ENCODE data around the gene UTS2R. TPM values are rescaled to one million over a fixed set of nuclear protein-coding genes. Genes with fewer than 3 reads are reported as not detected.

UTS2R gene
- total and polyA plus RNA-seq, 7 donors = not detected

DNA sequence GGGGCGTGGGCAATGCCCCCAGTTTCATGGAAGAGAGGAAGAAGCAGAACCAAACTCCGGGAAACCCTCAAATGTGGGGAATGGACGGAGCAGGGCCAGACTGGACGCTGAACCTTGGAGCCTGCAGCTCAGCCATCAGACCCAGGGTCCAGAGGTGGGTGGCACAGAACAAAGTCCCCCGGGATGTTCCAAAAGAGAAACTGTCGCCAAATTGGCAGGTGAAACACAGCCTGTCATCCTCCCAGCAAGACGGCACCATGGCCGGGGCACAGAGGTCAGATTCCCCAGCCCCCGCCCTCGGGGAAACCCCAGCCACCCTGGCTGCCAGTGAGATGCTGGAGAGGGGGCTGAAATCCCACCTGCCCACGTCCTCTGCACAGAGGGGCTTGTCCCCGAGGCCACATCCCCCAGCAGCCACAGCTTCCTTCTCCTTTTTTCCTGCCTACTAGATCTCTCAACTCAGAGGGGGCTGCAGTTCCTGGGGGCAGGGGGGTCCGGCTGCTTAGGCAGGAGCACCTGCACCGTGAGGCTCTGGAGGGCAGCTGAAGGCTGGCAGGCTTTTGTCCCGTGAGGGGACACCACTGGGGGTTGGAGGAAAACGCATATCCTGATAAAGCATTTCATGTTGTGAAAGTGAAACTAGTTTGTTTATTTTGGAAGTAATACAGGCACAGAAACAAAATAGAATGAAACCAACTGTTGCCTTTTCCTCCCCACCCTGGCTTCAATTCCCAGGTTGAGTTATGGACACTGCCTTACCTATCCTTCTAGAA, 36.8 kb upstream of the UTS2R start:
- H3K27ac ChIP-seq = peak overlapping the region; percentile 72 to 83 (median 79)
- WGBS, 2 donors = 9 to 18% methylated on average over 16 of the region's 16 CpGs
- H3K27me3 ChIP-seq = no peaks in the 10 kb centered on the region
- no peak for TF ChIP-seq POLR2AphosphoS5 (IDR thresholded peaks at IDR 0.05)
- TF ChIP-seq, protein P1, sequence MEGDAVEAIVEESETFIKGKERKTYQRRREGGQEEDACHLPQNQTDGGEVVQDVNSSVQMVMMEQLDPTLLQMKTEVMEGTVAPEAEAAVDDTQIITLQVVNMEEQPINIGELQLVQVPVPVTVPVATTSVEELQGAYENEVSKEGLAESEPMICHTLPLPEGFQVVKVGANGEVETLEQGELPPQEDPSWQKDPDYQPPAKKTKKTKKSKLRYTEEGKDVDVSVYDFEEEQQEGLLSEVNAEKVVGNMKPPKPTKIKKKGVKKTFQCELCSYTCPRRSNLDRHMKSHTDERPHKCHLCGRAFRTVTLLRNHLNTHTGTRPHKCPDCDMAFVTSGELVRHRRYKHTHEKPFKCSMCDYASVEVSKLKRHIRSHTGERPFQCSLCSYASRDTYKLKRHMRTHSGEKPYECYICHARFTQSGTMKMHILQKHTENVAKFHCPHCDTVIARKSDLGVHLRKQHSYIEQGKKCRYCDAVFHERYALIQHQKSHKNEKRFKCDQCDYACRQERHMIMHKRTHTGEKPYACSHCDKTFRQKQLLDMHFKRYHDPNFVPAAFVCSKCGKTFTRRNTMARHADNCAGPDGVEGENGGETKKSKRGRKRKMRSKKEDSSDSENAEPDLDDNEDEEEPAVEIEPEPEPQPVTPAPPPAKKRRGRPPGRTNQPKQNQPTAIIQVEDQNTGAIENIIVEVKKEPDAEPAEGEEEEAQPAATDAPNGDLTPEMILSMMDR (IDR thresholded peaks at IDR 0.05) = no peak
- no peak for TF ChIP-seq EP300 (IDR thresholded peaks at IDR 0.05)
- TF ChIP-seq POLR2A (IDR thresholded peaks at IDR 0.05) = no peak
- H3K4me3 ChIP-seq = peak overlapping the region; percentile 19 to 79 (median 60)
- intact Hi-C loops (cut with DNase I) = loop anchor here (5.0 to 10.0 kb wide), 2 partner anchors 38 to 260 kb away; no protein-coding TSS in a partner anchor
- H3K4me1 ChIP-seq = peaks cover 0 to 70% (median 63%) of the 10 kb centered on the region in 4 donors
- no peaks in the 10 kb centered on the region for H3K36me3 ChIP-seq
- H3K9me3 ChIP-seq = no peaks in the 10 kb centered on the region
- DNase-seq = no peak

DNA sequence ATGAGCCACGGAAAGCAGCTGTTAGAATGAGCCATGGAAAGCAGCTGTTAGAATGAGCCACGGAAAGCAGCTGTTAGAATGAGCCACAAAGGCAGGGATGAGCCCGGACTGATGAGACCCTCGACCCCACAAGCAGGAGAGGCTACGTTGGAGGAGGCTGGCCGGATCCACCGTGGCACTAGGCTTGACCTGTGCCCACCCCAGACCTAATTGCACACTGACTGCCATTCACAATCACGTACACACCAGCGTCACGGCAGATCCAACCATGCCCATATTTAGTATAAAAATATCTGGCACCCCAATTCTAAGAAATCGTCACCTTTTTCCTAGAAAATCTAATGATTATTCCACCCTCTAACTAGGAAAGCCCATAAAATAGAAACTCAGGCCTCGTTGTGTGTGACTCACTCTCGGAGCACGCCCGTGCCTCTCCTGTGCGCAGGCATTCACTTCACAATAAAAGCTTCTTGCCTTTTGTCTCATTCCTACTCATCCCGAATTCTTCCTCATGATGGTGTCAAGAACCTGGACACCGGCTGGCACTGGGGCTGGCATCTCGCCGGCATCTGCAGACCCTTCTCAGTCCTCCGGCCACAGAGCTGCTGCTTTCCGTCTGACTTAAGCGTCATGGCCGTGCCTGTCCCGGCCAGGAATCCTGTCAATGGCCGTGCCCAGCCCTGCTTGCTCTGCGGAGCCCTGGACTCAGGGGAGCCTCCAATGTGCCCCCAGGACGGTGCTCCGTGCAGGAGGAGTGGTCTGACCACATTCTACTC, 32.5 kb upstream of the UTS2R start:
- TF ChIP-seq POLR2A (IDR thresholded peaks at IDR 0.05) (no peak), POLR2AphosphoS5 (IDR thresholded peaks at IDR 0.05) (peak in 3 of 4 donors; percentile 10 to 66 (median 24)), EP300 (IDR thresholded peaks at IDR 0.05) (no peak)
- TF ChIP-seq, protein P1 (IDR thresholded peaks at IDR 0.05) = no peak
- DNase-seq = peak; percentile 85
- H3K4me3 ChIP-seq = peak overlapping the region; percentile 22 to 52 (median 42)
- intact Hi-C loops (cut with DNase I) = loop anchor here (10.0 kb wide), 1 partner anchor 256 kb away; no protein-coding TSS in a partner anchor
- H3K9me3 ChIP-seq = no peaks in the 10 kb centered on the region
- H3K4me1 ChIP-seq = peaks cover 0 to 37% (median 32%) of the 10 kb centered on the region in 4 donors
- H3K27me3 ChIP-seq = no peaks in the 10 kb centered on the region
- 9 to 43% methylated on average over 29 of the region's 29 CpGs for WGBS, 2 donors
- no peaks in the 10 kb centered on the region for H3K36me3 ChIP-seq
- peak overlapping the region; percentile 77 to 82 (median 79) for H3K27ac ChIP-seq

DNA sequence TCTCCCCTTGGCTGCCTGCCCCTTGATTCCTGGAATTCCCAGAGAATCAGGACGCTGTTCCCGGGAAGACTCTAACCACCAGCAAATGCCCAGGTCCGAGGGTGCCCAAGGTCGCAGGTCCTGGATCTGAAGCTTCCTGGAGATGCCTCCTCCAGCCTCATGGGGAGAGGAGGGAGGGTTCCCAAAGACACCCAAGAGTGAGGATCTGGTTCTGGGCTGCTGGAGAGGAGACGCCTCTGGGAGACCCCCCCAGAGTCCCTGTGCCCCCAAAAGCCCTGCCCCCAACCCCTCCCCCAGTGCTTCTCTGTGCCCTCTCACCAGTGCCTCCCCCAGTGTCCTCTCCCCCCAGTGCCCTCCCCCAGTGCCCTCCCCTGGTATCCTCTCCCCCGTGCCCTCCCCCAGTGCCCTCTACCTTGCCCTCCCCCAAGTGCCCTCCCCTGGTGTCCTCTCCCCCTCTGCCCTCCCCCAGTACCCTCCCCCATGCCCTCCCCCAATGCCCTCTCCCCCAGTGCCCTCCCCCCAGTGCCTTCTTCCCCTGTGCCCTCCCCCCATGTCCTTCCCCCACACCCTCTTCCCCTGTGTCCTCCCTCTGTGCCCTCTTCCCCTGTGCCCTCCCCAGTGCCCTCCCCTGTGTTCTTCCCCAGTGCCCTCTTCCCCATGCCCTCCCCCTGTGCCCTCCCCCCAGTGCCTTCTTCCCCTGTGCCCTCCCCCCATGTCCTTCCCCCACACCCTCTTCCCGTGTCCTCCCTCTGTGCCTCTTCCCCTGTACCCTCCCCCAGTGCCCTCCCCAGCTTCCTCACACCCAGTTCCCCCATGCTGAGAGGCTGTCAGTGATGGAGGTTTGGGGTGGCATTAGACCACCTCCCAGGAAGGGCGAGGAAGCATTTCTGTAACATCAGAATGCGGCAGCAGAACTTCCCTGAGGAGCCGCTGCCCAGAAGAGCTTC, 31.7 kb upstream of the UTS2R start:
- Histone ChIP-seq H3K36me3 (no peaks in the 10 kb centered on the region), H3K9me3 (no peaks in the 10 kb centered on the region), H3K27me3 (no peaks in the 10 kb centered on the region), H3K4me1 (peaks cover 0 to 28% (median 23%) of the 10 kb centered on the region in 4 donors), H3K27ac (peak overlapping the region; percentile 77 to 82 (median 79)), H3K4me3 (peak overlapping the region; percentile 22 to 52 (median 42))
- WGBS, 2 donors = 52 to 73% methylated on average over 10 of the region's 10 CpGs
- intact Hi-C loops (cut with DNase I) = loop anchor here (10.0 kb wide), 1 partner anchor 255 kb away; no protein-coding TSS in a partner anchor
- no peak for DNase-seq
- TF ChIP-seq POLR2A (IDR thresholded peaks at IDR 0.05) (no peak), EP300 (IDR thresholded peaks at IDR 0.05) (no peak), POLR2AphosphoS5 (IDR thresholded peaks at IDR 0.05) (no peak)
- TF ChIP-seq, protein P1 (IDR thresholded peaks at IDR 0.05) = no peak

DNA sequence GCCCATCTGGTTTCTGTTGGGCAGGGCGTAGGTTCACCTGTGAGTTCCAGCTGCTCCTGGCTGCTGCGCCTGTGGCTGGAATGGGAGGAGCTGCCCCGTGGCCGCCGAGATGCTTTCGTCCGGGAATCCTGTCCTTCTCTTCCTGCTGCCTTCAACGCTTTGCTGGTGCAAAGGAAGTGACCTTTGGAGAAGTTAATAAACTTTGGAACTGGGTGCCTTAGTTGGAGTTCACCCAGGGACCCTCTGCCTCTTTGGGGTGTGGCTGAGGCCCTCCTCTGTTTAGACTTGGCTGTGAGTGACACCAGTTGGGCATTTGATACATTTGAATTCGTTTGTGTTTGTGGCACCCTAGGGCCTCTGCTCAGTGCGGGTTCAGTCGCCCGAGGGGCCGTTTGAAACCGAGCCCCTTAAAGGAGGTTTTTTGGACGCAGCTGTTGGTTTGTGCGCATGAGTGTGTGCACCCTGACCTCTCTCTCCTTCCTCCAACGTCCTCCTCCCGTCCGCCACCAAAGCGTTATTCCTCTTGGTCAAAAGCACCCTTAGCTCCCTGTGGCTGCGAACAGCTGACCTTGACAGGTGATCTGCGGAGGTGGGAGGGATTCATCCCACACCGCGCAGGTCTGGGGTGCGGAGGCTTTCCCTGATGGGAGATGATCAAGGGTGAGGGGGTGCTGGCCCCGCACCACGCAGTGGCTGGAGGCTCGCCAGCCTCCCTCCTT, 29.0 kb upstream of the UTS2R start:
- H3K36me3 ChIP-seq = no peaks in the 10 kb centered on the region
- TF ChIP-seq, protein P1 (IDR thresholded peaks at IDR 0.05) = no peak
- TF ChIP-seq EP300 (IDR thresholded peaks at IDR 0.05) = no peak
- H3K4me3 ChIP-seq = no peak overlapping the region
- intact Hi-C loops (cut with DNase I) = no loop called here
- no peak overlapping the region for H3K27ac ChIP-seq
- H3K9me3 ChIP-seq = no peaks in the 10 kb centered on the region
- H3K27me3 ChIP-seq = no peaks in the 10 kb centered on the region
- no peak for DNase-seq
- WGBS, 2 donors = 84 to 87% methylated on average over 28 of the region's 28 CpGs
- H3K4me1 ChIP-seq = peaks cover 0 to 19% (median 17%) of the 10 kb centered on the region in 4 donors
